Kidney epithelial cell (primary cell): ENCODE data around the gene COL27A1. TPM values are rescaled to one million over a fixed set of nuclear protein-coding genes. Genes with fewer than 3 reads are reported as not detected.

ENCODE experiments used
- DNase-seq: peaks from one replicate; pipeline ENCODE4 v3.0.0-alpha.2; 2010; ENCODE audit warnings: low read depth
- H3K27me3 ChIP-seq: 2 replicates; pipeline ENCODE4 v1.6.0; 2011; ENCODE audit warnings: low read length; ENCODE audit not compliant: control insufficient read depth, insufficient read depth
- H3K36me3 ChIP-seq: 2 replicates; pipeline ENCODE4 v1.5.1; 2011; ENCODE audit warnings: low read length; ENCODE audit not compliant: control insufficient read depth, insufficient read depth
- H3K4me3 ChIP-seq: 2 replicates; pipeline ENCODE4 v1.5.1; 2011; ENCODE audit warnings: low read depth, mild to moderate bottlenecking, control low read depth, low read length
- CTCF ChIP-seq: IDR thresholded peaks from 2 replicates; pipeline ENCODE4 v1.5.1; 2011; ENCODE audit warnings: mild to moderate bottlenecking, moderate library complexity, low read length, control low read depth, inconsistent platforms; ENCODE audit not compliant: insufficient read depth, poor library complexity, severe bottlenecking
- total RNA-seq: library from RNA; depleted of rRNA; stranded (reverse); fragments of >200 nt; gene quantifications from 2 replicates; pipeline ENCODE4 v1.2.3, GENCODE V29; 2015

Gene COL27A1
- total RNA-seq, 1 donor from 2014 or later = 8.4 TPM

- DNase-seq = no peak
- no peak overlapping the region for H3K4me3 ChIP-seq
- no peak for TF ChIP-seq CTCF
- H3K36me3 ChIP-seq = no peaks in the 10 kb centered on the region
- H3K27me3 ChIP-seq = peaks cover 2% of the 10 kb centered on the region
Measured at GRCh38 chr9:114134827-114135396, 20.4 kb upstream of the COL27A1 start.

- H3K4me3 ChIP-seq = no peak overlapping the region
- TF ChIP-seq CTCF = no peak
- H3K36me3 ChIP-seq = no peaks in the 10 kb centered on the region
- no peak for DNase-seq
- H3K27me3 ChIP-seq = peaks cover 6% of the 10 kb centered on the region
Measured at GRCh38 chr9:114137831-114138230, 17.5 kb upstream of the COL27A1 start.

GRCh38 chr9:114138552-114138971, 16.8 kb upstream of the COL27A1 start:
- Histone ChIP-seq H3K27me3 (peaks cover 8% of the 10 kb centered on the region), H3K4me3 (no peak overlapping the region), H3K36me3 (no peaks in the 10 kb centered on the region)
- TF ChIP-seq CTCF = no peak
- no peak for DNase-seq

GRCh38 chr9:114139071-114139470, 16.3 kb upstream of the COL27A1 start:
- no peak for TF ChIP-seq CTCF
- DNase-seq = no peak
- Histone ChIP-seq H3K27me3 (peaks cover 8% of the 10 kb centered on the region), H3K36me3 (no peaks in the 10 kb centered on the region), H3K4me3 (no peak overlapping the region)

GRCh38 chr9:114140401-114140800, 14.9 kb upstream of the COL27A1 start:
- TF ChIP-seq CTCF = no peak
- Histone ChIP-seq H3K4me3 (no peak overlapping the region), H3K27me3 (peaks cover 10% of the 10 kb centered on the region), H3K36me3 (no peaks in the 10 kb centered on the region)
- DNase-seq = no peak

- TF ChIP-seq CTCF = no peak
- no peak for DNase-seq
- H3K27me3 ChIP-seq = peaks cover 11% of the 10 kb centered on the region
Measured at GRCh38 chr9:114140850-114141249, 14.5 kb upstream of the COL27A1 start.

More at GRCh38 chr9:114140850-114141249, 14.5 kb upstream of the COL27A1 start:
- no peak overlapping the region for H3K4me3 ChIP-seq
- no peaks in the 10 kb centered on the region for H3K36me3 ChIP-seq
